ENCODE results near the gene OR51B2. TPM values are rescaled to one million over a fixed set of nuclear protein-coding genes. Genes with fewer than 3 reads are reported as not detected.
"Not testable (repeated sequence)": the region's sequence is repeated elsewhere in the genome, so short reads cannot be mapped to it uniquely, and the experiment has no call there.

OR51B2 gene
- total and polyA plus RNA-seq, 10 donors: not detected

GRCh38 chr11:5300251-5300650 is 23.8 kb downstream of the OR51B2 start:
- WGBS, 5 donors: 70 to 90% (median 78%) methylated on average over 3 of the region's 3 CpGs
- no peaks in the 10 kb centered on the region for H3K4me1 ChIP-seq
- no peaks in the 10 kb centered on the region for H3K36me3 ChIP-seq

GRCh38 chr11:5298451-5298850 is 25.6 kb downstream of the OR51B2 start:
- TF ChIP-seq POLR2AphosphoS5 (IDR thresholded peaks at IDR 0.05): no peak
- no peak for TF ChIP-seq CTCF (IDR thresholded peaks at IDR 0.05 in 8 of 11, conservative IDR thresholded peaks at IDR 0.05 in 3 of 11)
- intact Hi-C loops (cut with DNase I; ENCODE audit: low total_unique reads): no loop called here

More at GRCh38 chr11:5300251-5300650, 23.8 kb downstream of the OR51B2 start:
- Histone ChIP-seq H3K27ac (no peak overlapping the region), H3K4me3 (no peak overlapping the region), H3K9me3 (no peaks in the 10 kb centered on the region), H3K27me3 (replicated peaks in 1 of 7) (no peaks in the 10 kb centered on the region)
- DNase-seq: no peak
- TF ChIP-seq POLR2AphosphoS5 (IDR thresholded peaks at IDR 0.05) (no peak), POLR2A (IDR thresholded peaks at IDR 0.05) (no peak), CTCF (IDR thresholded peaks at IDR 0.05 in 8 of 11, conservative IDR thresholded peaks at IDR 0.05 in 3 of 11) (no peak)
- intact Hi-C loops (cut with DNase I; ENCODE audit: low total_unique reads): no loop called here

GRCh38 chr11:5297721-5298323 is 26.3 kb downstream of the OR51B2 start:
- H3K9me3 ChIP-seq: no peaks in the 10 kb centered on the region

More at GRCh38 chr11:5298451-5298850, 25.6 kb downstream of the OR51B2 start:
- no peak for DNase-seq
- Histone ChIP-seq H3K9me3 (no peaks in the 10 kb centered on the region), H3K36me3 (no peaks in the 10 kb centered on the region), H3K27me3 (replicated peaks in 1 of 7) (no peaks in the 10 kb centered on the region), H3K4me1 (no peaks in the 10 kb centered on the region), H3K27ac (no peak overlapping the region), H3K4me3 (no peak overlapping the region)
- WGBS, 5 donors: 0 to 89% (median 76%) methylated on average over 1 of the region's 1 CpG

GRCh38 chr11:5294342-5294995 is 29.6 kb downstream of the OR51B2 start:
- H3K27ac ChIP-seq; H3K9me3 ChIP-seq; H3K4me3 ChIP-seq; H3K27me3 ChIP-seq (replicated peaks in 1 of 7); H3K36me3 ChIP-seq; intact Hi-C loops (cut with DNase I; ENCODE audit: low total_unique reads); DNase-seq; H3K4me1 ChIP-seq: not testable (repeated sequence)
- WGBS, 5 donors: 91 to 97% (median 95%) methylated on average over 10 to 41 of the region's 41 CpGs

More at GRCh38 chr11:5297721-5298323, 26.3 kb downstream of the OR51B2 start:
- intact Hi-C loops (cut with DNase I; ENCODE audit: low total_unique reads): no loop called here
- Histone ChIP-seq H3K36me3 (no peaks in the 10 kb centered on the region), H3K4me3 (no peak overlapping the region), H3K27ac (no peak overlapping the region), H3K27me3 (replicated peaks in 1 of 7) (no peaks in the 10 kb centered on the region), H3K4me1 (no peaks in the 10 kb centered on the region)
- TF ChIP-seq POLR2A (IDR thresholded peaks at IDR 0.05) (no peak), POLR2AphosphoS5 (IDR thresholded peaks at IDR 0.05) (no peak), CTCF (IDR thresholded peaks at IDR 0.05 in 8 of 11, conservative IDR thresholded peaks at IDR 0.05 in 3 of 11) (no peak)
- DNase-seq: no peak
- WGBS, 5 donors: 58 to 85% (median 69%) methylated on average over 4 of the region's 4 CpGs
